ENCODE results near the gene PSMB4. TPM values are rescaled to one million over a fixed set of nuclear protein-coding genes. Genes with fewer than 3 reads are reported as not detected.
"Not testable (repeated sequence)": the region's sequence is repeated elsewhere in the genome, so short reads cannot be mapped to it uniquely, and the experiment has no call there.

PSMB4 gene
- total RNA-seq, 4 donors from 2014 or later, result 192 to 245 (median 232) TPM

DNA sequence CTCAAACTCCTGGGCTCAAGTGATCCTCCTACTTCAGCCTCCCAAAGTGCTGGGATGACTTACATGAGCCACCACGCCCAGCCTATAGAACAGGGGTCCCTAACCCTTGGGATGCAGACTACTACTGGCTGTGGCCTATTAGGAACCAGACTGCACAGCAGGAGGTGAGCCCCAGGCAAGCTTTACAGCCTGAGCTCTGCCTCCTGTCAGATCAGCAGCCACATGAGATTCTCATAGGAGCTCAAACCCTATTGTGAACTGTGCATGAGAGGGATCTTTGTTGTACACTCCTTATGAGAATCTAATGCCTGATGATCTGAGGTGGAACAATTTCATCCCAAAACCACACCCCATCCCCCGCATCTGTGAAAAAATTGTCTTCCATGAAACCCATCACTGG, 13.4 kb upstream of the PSMB4 start:
- Histone ChIP-seq H3K4me1 (no peaks in the 10 kb centered on the region), H3K9me3 (no peaks in the 10 kb centered on the region), H3K4me3 (no peak overlapping the region), H3K27me3 (no peaks in the 10 kb centered on the region), H3K36me3 (no peaks in the 10 kb centered on the region), H3K27ac (no peak overlapping the region)
- 90 to 100% methylated on average over 1 of the region's 2 CpGs for WGBS, 2 donors (ENCODE audit: low coverage in 1 of 2)
- no peak for ATAC-seq
- TF ChIP-seq POLR2AphosphoS5 (IDR thresholded peaks at IDR 0.05) (no peak), EP300 (IDR thresholded peaks at IDR 0.05) (no peak), CTCF (IDR thresholded peaks at IDR 0.05) (no peak), POLR2A (IDR thresholded peaks at IDR 0.05) (no peak)

GRCh38 chr1:151390221-151391078, 8.9 kb upstream of the PSMB4 start:
- not testable (repeated sequence) for H3K9me3 ChIP-seq
- 84 to 90% methylated on average over 9 to 22 of the region's 22 CpGs for WGBS, 2 donors (ENCODE audit: low coverage in 1 of 2)

DNA sequence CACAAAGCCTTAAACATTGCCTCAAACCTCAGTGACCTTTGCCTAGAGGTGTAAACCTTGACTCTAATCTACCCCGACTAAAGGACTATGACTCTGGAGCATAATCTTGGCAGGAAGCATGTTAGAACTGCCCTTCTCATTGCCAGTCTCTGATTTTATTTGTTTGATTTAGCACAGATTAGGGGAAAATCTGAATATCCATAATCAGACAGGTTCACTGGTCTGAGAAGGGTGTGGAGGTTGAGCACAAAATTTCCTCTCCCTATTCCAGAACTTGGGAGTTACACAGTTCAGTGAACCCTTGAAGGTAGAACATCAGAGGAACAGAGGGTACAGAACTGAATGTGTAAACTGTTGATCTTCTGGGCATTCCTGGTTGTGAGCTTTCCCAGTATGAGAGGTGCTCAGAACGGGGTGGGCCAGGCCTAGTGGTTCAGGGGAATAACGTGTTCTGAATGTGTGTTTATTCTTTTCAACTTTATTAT, 8.3 kb upstream of the PSMB4 start:
- Histone ChIP-seq H3K4me1 (no peaks in the 10 kb centered on the region), H3K36me3 (no peaks in the 10 kb centered on the region), H3K4me3 (no peak overlapping the region), H3K27me3 (no peaks in the 10 kb centered on the region), H3K27ac (no peak overlapping the region), H3K9me3 (no peaks in the 10 kb centered on the region)
- WGBS, 2 donors (ENCODE audit: low coverage in 1 of 2), result 69 to 86% methylated on average over 2 to 3 of the region's 3 CpGs
- no peak for ATAC-seq
- TF ChIP-seq EP300 (IDR thresholded peaks at IDR 0.05) (no peak), CTCF (IDR thresholded peaks at IDR 0.05) (no peak), POLR2A (IDR thresholded peaks at IDR 0.05) (no peak), POLR2AphosphoS5 (IDR thresholded peaks at IDR 0.05) (no peak)

More at GRCh38 chr1:151390221-151391078, 8.9 kb upstream of the PSMB4 start:
- not testable (repeated sequence) for ATAC-seq, H3K36me3 ChIP-seq, H3K4me1 ChIP-seq, H3K27me3 ChIP-seq, H3K4me3 ChIP-seq, H3K27ac ChIP-seq

DNA sequence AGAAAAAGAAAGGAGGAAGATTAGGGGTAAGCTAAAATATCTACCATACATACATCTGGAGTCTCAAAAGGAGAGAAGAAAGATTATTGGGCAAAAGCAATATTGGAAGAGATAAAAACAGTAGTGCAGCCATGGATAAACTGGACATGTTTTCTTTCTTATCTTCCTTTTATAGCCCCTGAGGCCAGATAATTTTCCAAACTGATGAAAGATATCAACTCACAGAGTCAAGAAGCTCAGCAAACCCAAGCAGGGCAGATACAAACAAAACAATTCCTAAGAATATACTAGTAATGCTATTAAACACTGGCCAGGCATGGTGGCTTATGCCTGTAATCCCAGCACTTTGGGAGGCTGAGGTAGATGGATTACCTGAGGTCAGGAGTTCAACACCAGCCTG, 5.8 kb upstream of the PSMB4 start:
- Histone ChIP-seq H3K4me1 (peaks cover 0 to 1% (median 0%) of the 10 kb centered on the region in 3 donors), H3K9me3 (no peaks in the 10 kb centered on the region), H3K36me3 (no peaks in the 10 kb centered on the region), H3K4me3 (no peak overlapping the region), H3K27ac (no peak overlapping the region), H3K27me3 (no peaks in the 10 kb centered on the region)
- no peak for ATAC-seq
- TF ChIP-seq POLR2AphosphoS5 (IDR thresholded peaks at IDR 0.05) (no peak), CTCF (IDR thresholded peaks at IDR 0.05) (no peak), EP300 (IDR thresholded peaks at IDR 0.05) (no peak), POLR2A (IDR thresholded peaks at IDR 0.05) (no peak)

GRCh38 chr1:151396265-151396664, 3.1 kb upstream of the PSMB4 start:
- 68 to 80% methylated on average over 4 to 5 of the region's 5 CpGs for WGBS, 2 donors (ENCODE audit: low coverage in 1 of 2)

More at GRCh38 chr1:151396265-151396664, 3.1 kb upstream of the PSMB4 start:
- H3K36me3 ChIP-seq, result peaks cover 0 to 11% of the 10 kb centered on the region in 2 donors
- not testable (repeated sequence) for ATAC-seq, H3K27ac ChIP-seq, H3K4me3 ChIP-seq, H3K9me3 ChIP-seq, H3K27me3 ChIP-seq
- H3K4me1 ChIP-seq, result peaks cover 6 to 21% (median 11%) of the 10 kb centered on the region in 3 donors

All from gastroesophageal sphincter (tissue), 4 donors.